Skin epidermis (tissue), 12 donors: ENCODE results near the gene RPP38.

ENCODE experiments used
- H3K27ac ChIP-seq, 21 experiments: fragments of 200-600 bp; sonication (generic) in 11 of 21; one replicate each; pipeline ENCODE4 v1.5.0; 2020; ENCODE audit warnings: mild to moderate bottlenecking in 3 of 21, inconsistent platforms in 2 of 21, moderate library complexity in 2 of 21
- H3K4me3 ChIP-seq, 7 experiments: fragments of 200-600 bp; sonication (generic) in 2 of 7; one replicate each; pipeline ENCODE4 v1.5.0; 2020; ENCODE audit warnings: inconsistent platforms in 2 of 7, mild to moderate bottlenecking in 2 of 7, moderate library complexity in 1 of 7

RPP38 gene

GRCh38 chr10:15097011-15097812 lies at the start of gene RPP38:
TSS of gene RPP38 (plus strand) at chr10:15097355. CDS start at chr10:15103315, 5,960 bp downstream.
- peak within 1 kb of the TSS; percentile 76 to 96 (median 85) for H3K4me3 ChIP-seq
- H3K27ac ChIP-seq: peak within 1 kb of the TSS; percentile 65 to 99 (median 95)

- Histone ChIP-seq H3K27ac (no peak overlapping the region), H3K4me3 (no peak overlapping the region)
These were observed 47.6 kb upstream of the RPP38 start for GRCh38 chr10:15049533-15049932.

GRCh38 chr10:15052121-15052520 lies 45.0 kb upstream of the RPP38 start:
- Histone ChIP-seq H3K27ac (no peak overlapping the region), H3K4me3 (no peak overlapping the region)

- no peak overlapping the region for H3K4me3 ChIP-seq
- no peak overlapping the region for H3K27ac ChIP-seq
These were observed 44.1 kb upstream of the RPP38 start for GRCh38 chr10:15053061-15053460.

- no peak overlapping the region for H3K4me3 ChIP-seq
- no peak overlapping the region for H3K27ac ChIP-seq
These were observed 38.5 kb upstream of the RPP38 start for GRCh38 chr10:15058689-15059088.

GRCh38 chr10:15059914-15060313 lies 37.2 kb upstream of the RPP38 start:
- H3K27ac ChIP-seq: no peak overlapping the region

GRCh38 chr10:15060638-15061037 lies 36.5 kb upstream of the RPP38 start:
- no peak overlapping the region for H3K27ac ChIP-seq
- H3K4me3 ChIP-seq: no peak overlapping the region

More at GRCh38 chr10:15059914-15060313, 37.2 kb upstream of the RPP38 start:
- H3K4me3 ChIP-seq: no peak overlapping the region

- Histone ChIP-seq H3K27ac (no peak overlapping the region), H3K4me3 (no peak overlapping the region)
These were observed 30.0 kb upstream of the RPP38 start for GRCh38 chr10:15067154-15067553.

GRCh38 chr10:15068802-15069201 lies 28.4 kb upstream of the RPP38 start:
- Histone ChIP-seq H3K27ac (no peak overlapping the region), H3K4me3 (no peak overlapping the region)

GRCh38 chr10:15069230-15069629 lies 27.9 kb upstream of the RPP38 start:
- H3K4me3 ChIP-seq: no peak overlapping the region
- H3K27ac ChIP-seq: no peak overlapping the region

GRCh38 chr10:15072358-15072757 lies 24.8 kb upstream of the RPP38 start:
- Histone ChIP-seq H3K4me3 (no peak overlapping the region), H3K27ac (no peak overlapping the region)

GRCh38 chr10:15075421-15075820 lies 21.7 kb upstream of the RPP38 start:
- H3K4me3 ChIP-seq: no peak overlapping the region
- H3K27ac ChIP-seq: no peak overlapping the region

GRCh38 chr10:15083674-15084501 lies 13.3 kb upstream of the RPP38 start:
- H3K4me3 ChIP-seq: peak overlapping the region; percentile 0 to 28 (median 17)
- H3K27ac ChIP-seq: peak overlapping the region in 2 of 21 experiments; percentile 23 to 37

GRCh38 chr10:15084502-15084922 lies 12.6 kb upstream of the RPP38 start:
- Histone ChIP-seq H3K4me3 (peak overlapping the region; percentile 0 to 28 (median 17)), H3K27ac (peak overlapping the region in 2 of 21 experiments; percentile 23 to 37)

- peak within 1 kb of the TSS; percentile 33 to 58 (median 53) for H3K4me3 ChIP-seq
- H3K27ac ChIP-seq: no peak within 1 kb of the TSS
These were observed 8.5 kb upstream of the RPP38 start, which contains the start of gene ACBD7 for GRCh38 chr10:15088428-15089261. TSS of gene ACBD7 (minus strand) at chr10:15088776. CDS start at chr10:15088728, 48 bp downstream.

GRCh38 chr10:15091418-15091817 lies 5.7 kb upstream of the RPP38 start:
- Histone ChIP-seq H3K4me3 (no peak overlapping the region), H3K27ac (no peak overlapping the region)

- H3K4me3 ChIP-seq: no peak overlapping the region
- no peak overlapping the region for H3K27ac ChIP-seq
These were observed 4.2 kb upstream of the RPP38 start for GRCh38 chr10:15092855-15093408.

- Histone ChIP-seq H3K4me3 (peak overlapping the region; percentile 76 to 96 (median 85)), H3K27ac (peak overlapping the region in 20 of 21 experiments; percentile 90 to 99 (median 96))
These were observed 519 bp upstream of the RPP38 start for GRCh38 chr10:15096661-15097010.

- Histone ChIP-seq H3K4me3 (no peak overlapping the region), H3K27ac (peak overlapping the region in 1 of 21 experiments; percentile 15)
These were observed 2.7 kb downstream of the RPP38 start for GRCh38 chr10:15099886-15100285.
